Neuronal stem cell (in vitro differentiated cells): Measurements from ENCODE around the gene CMTM1.

Source experiments
- DNase-seq: peaks from one replicate; pipeline ENCODE4 v3.0.0-alpha.2; 2013; ENCODE audit warnings: low spot score
- H2AFZ ChIP-seq: one replicate; pipeline ENCODE4 v1.6.1; 2013; ENCODE audit warnings: mild to moderate bottlenecking, low read length, inconsistent platforms
- H2AK5ac ChIP-seq: 2 replicates; pipeline ENCODE4 v1.6.1; 2013; ENCODE audit warnings: low read depth, mild to moderate bottlenecking, inconsistent platforms, low read length, moderate library complexity, mixed read lengths
- H2BK120ac ChIP-seq: 2 replicates; pipeline ENCODE4 v1.6.1; 2013; ENCODE audit warnings: low read depth, mild to moderate bottlenecking, inconsistent platforms, low read length, moderate library complexity, mixed read lengths
- H2BK12ac ChIP-seq: one replicate; pipeline ENCODE4 v1.6.1; 2013; ENCODE audit warnings: low read length, inconsistent platforms
- H2BK15ac ChIP-seq: 2 replicates; pipeline ENCODE4 v1.6.1; 2013; ENCODE audit warnings: mild to moderate bottlenecking, low read length, inconsistent platforms, mixed read lengths
- H2BK5ac ChIP-seq: one replicate; pipeline ENCODE4 v1.6.1; 2013; ENCODE audit warnings: inconsistent platforms, mild to moderate bottlenecking, low read length, moderate library complexity
- H3K14ac ChIP-seq: one replicate; pipeline ENCODE4 v1.6.1; 2013; ENCODE audit warnings: low read length, inconsistent platforms
- H3K18ac ChIP-seq: 2 replicates; pipeline ENCODE4 v1.6.1; 2013; ENCODE audit warnings: low read length, inconsistent platforms
- H3K23ac ChIP-seq: 2 replicates; pipeline ENCODE4 v1.6.1; 2013; ENCODE audit warnings: low read depth, mild to moderate bottlenecking, mixed read lengths, low read length, inconsistent platforms; ENCODE audit not compliant: poor library complexity
- H3K27ac ChIP-seq: replicated peaks from 3 replicates; pipeline ENCODE4 v1.5.1; 2013; ENCODE audit warnings: low read length, inconsistent platforms
- H3K27me3 ChIP-seq, 3 experiments: 2 replicates each; pipeline ENCODE4 v1.6.1; 2013; ENCODE audit warnings: low read length in 3 of 3, mild to moderate bottlenecking in 2 of 3, inconsistent platforms in 1 of 3, low read depth in 1 of 3, mixed read lengths in 1 of 3, moderate library complexity in 1 of 3; ENCODE audit not compliant: control insufficient read depth in 3 of 3, insufficient read depth in 3 of 3
- H3K36me3 ChIP-seq, 2 donors: replicated peaks in 1 of 2; 2 replicates each; pipeline ENCODE4 v1.6.1; 2013; ENCODE audit warnings: low read length in 2 of 2; ENCODE audit not compliant: control insufficient read depth in 2 of 2, insufficient read depth in 2 of 2
- H3K4ac ChIP-seq: 2 replicates; pipeline ENCODE4 v1.6.1; 2013; ENCODE audit warnings: inconsistent platforms, mild to moderate bottlenecking, low read length, moderate library complexity
- H3K4me1 ChIP-seq, 2 donors: 1 replicate in 1 of 2; 2 replicates in 1 of 2; pipeline ENCODE4 v1.6.1; 2013; ENCODE audit warnings: low read length in 2 of 2, low read depth in 1 of 2; ENCODE audit not compliant: control insufficient read depth in 2 of 2, insufficient read depth in 1 of 2
- H3K4me2 ChIP-seq: one replicate; pipeline ENCODE4 v1.6.1; 2013; ENCODE audit warnings: mild to moderate bottlenecking, low read length, inconsistent platforms; ENCODE audit not compliant: insufficient read depth, poor library complexity, severe bottlenecking
- H3K4me3 ChIP-seq, 2 donors: 2 replicates each; pipeline ENCODE4 v1.5.1; 2013; ENCODE audit warnings: low read length in 2 of 2, mild to moderate bottlenecking in 2 of 2, inconsistent platforms in 1 of 2, moderate library complexity in 1 of 2
- H3K79me1 ChIP-seq: one replicate; pipeline ENCODE4 v1.6.1; 2013; ENCODE audit warnings: low read depth, mild to moderate bottlenecking, inconsistent platforms, low read length, moderate library complexity
- H3K9ac ChIP-seq: one replicate; pipeline ENCODE4 v1.6.1; 2013; ENCODE audit warnings: mild to moderate bottlenecking, low read depth, low read length, inconsistent platforms; ENCODE audit not compliant: poor library complexity
- H3K9me3 ChIP-seq, 2 donors: replicated peaks in 1 of 2; 2 replicates each; pipeline versions ENCODE3 to v1.6.1; 2013; ENCODE audit warnings: low read length in 2 of 2, mild to moderate bottlenecking in 2 of 2, inconsistent platforms in 1 of 2, low read depth in 1 of 2, mixed read lengths in 1 of 2, moderate library complexity in 1 of 2; ENCODE audit not compliant: control insufficient read depth in 2 of 2, insufficient read depth in 1 of 2
- H4K8ac ChIP-seq: one replicate; pipeline ENCODE4 v1.6.1; 2013; ENCODE audit warnings: low read depth, mild to moderate bottlenecking, inconsistent platforms, low read length, moderate library complexity
- H4K91ac ChIP-seq: one replicate; pipeline ENCODE4 v1.6.1; 2013; ENCODE audit warnings: low read length, low read depth, mild to moderate bottlenecking, inconsistent platforms; ENCODE audit not compliant: poor library complexity
- WGBS, 2 donors: extraction: QIAGEN DNeasy Blood & Tissue Kit; methylation state at CpG; one replicate each; pipeline ENCODE4 v1.1.7; 2013; ENCODE audit warnings: missing lambda C conversion rate in 2 of 2, mixed read lengths in 1 of 2; ENCODE audit not compliant: insufficient read length in 2 of 2, insufficient replicate concordance in 1 of 2; ENCODE audit errors: extremely low coverage in 2 of 2; 5-methylcytosine and 5-hydroxymethylcytosine counted together

The CMTM1 gene

DNA sequence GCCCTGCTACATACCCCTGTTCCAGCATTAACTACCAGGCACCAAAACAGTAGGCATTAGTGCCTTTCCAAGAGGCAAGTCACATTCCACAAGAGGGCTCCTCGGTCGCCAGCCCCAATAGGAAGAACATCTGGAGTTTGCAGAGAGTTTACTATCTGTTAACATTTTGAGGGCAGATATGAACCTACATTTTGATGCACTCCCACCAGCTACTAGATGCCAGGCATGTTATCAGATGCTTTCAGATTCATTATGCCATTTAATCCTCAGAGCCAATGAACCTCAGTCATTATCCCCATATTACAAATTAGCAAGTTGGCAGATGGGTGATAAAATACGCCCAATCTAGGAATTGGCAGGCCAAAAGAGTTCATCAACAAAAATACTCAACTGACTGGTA lies 8.8 kb downstream of the CMTM1 start:
- DNase-seq = no peak
- Histone ChIP-seq H3K4ac (no peak overlapping the region), H3K27me3 (peaks cover 0 to 18% (median 14%) of the 10 kb centered on the region in 3 experiments)

DNA sequence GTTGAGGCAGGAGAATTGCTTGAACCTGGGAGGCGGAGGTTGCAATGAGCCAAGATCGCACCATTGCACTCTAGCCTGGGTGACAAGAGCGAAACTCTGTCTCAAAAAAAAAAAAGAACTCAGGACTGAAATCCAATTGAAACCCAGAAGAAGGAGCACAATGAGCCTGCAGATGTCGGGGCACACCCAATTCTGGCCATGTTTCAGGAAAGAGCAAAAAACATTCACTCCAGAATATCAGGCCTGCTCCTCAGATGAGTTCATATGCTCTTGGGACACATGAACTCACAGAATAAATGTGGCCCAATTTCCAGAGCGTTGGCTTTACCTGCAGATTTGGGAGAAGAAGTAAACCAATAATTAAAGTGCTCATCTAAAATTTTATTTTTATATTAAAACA lies 10.1 kb downstream of the CMTM1 start:
- WGBS, 2 donors = no CpG with 5 or more reads among the region's 5 CpGs
- no peak overlapping the region for H3K14ac ChIP-seq

More for the DNA sequence above, 8.8 kb downstream of the CMTM1 start:
- no peak overlapping the region for H3K4me2 ChIP-seq
- no peak overlapping the region for H2BK12ac ChIP-seq
- H3K27ac ChIP-seq = no peak overlapping the region
- H2BK15ac ChIP-seq = no peak overlapping the region
- no peak overlapping the region for H4K91ac ChIP-seq
- H3K4me3 ChIP-seq = no peak overlapping the region
- peaks cover 0 to under 1% of the 10 kb centered on the region in 2 donors for H3K4me1 ChIP-seq
- no peaks in the 10 kb centered on the region for H3K9me3 ChIP-seq
- no peaks in the 10 kb centered on the region for H3K79me1 ChIP-seq
- H3K36me3 ChIP-seq = no peaks in the 10 kb centered on the region
- H2AFZ ChIP-seq = no peak overlapping the region
- H3K18ac ChIP-seq = no peak overlapping the region
- H3K9ac ChIP-seq = no peak overlapping the region
- H3K23ac ChIP-seq = no peak overlapping the region
- no peak overlapping the region for H4K8ac ChIP-seq
- no peak overlapping the region for H2BK120ac ChIP-seq
- no CpG with 5 or more reads among the region's 3 CpGs for WGBS, 2 donors
- no peak overlapping the region for H2BK5ac ChIP-seq
- H2AK5ac ChIP-seq = no peak overlapping the region
- H3K14ac ChIP-seq = no peak overlapping the region

DNA sequence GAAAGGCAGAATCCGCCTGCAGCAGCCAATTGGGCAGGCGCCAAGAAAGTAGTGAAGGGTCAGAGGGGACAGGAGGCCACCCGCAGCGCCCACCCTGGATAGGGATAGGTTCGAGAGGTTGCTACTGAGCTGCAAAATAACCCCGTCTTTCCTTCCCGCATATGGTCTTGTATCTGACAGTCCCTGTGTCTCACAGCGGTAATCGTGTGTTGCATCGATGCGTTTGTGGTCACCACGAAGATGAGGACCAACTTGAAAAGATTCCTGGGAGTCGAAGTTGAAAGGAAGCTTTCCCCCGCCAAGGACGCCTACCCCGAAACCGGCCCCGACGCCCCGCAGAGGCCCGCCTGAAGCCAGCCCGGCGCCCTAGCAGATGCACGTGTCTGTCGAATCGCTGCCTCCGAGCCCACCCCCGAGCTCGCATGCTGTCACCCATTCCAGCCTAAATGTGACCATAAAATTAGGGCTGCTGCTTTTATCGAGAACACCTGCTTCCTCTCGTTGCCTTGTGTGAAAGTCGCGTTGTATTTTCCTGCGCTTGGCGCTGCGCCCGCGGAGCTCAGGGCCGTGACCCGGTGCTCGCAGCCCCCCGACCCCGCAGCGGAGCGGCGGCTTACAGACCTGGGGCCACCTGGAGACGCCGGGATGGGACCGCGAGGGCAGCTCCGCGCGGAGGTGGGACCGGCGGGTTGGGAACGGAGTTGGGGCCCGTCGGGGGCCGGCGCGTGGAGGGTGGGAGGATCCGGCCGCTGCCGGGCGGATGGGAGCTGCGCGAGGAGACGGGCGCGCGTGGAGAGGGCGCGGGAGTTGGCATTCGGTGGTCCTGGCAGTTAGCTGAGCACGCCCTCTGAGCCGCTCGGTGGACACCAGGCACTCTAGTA lies 12.7 kb downstream of the CMTM1 start, which contains the start of gene CMTM2:
Gene CMTM2, plus strand, starts transcription at position 813 of the 881 bp plus-strand sequence. CDS start 145 bp downstream, outside the sequence.
- Histone ChIP-seq H3K23ac (no peak within 1 kb of the TSS), H3K4me3 (peak within 1 kb of the TSS in 1 of 2 donors; percentile 40), H4K91ac (no peak within 1 kb of the TSS), H3K9me3 (no peaks in the 10 kb centered on the region), H3K27me3 (peaks cover 0 to 18% (median 14%) of the 10 kb centered on the region in 3 experiments), H3K9ac (no peak within 1 kb of the TSS), H3K18ac (peak within 1 kb of the TSS; percentile 83), H2BK12ac (peak within 1 kb of the TSS; percentile 93), H2BK15ac (peak within 1 kb of the TSS; percentile 87), H3K27ac (no peak within 1 kb of the TSS), H3K4me2 (no peak within 1 kb of the TSS), H3K36me3 (no peaks in the 10 kb centered on the region), H4K8ac (no peak within 1 kb of the TSS), H3K79me1 (no peaks in the 10 kb centered on the region), H3K14ac (no peak within 1 kb of the TSS), H2BK120ac (no peak within 1 kb of the TSS), H2AFZ (peak within 1 kb of the TSS; percentile 42), H3K4ac (no peak within 1 kb of the TSS), H2AK5ac (peak within 1 kb of the TSS; percentile 85), H2BK5ac (no peak within 1 kb of the TSS), H3K4me1 (peaks cover 13% of the 10 kb centered on the region in 2 donors)
- WGBS, 2 donors = no CpG with 5 or more reads among the region's 77 CpGs
- DNase-seq = no peak

More for the DNA sequence above, 10.1 kb downstream of the CMTM1 start:
- Histone ChIP-seq H2AK5ac (no peak overlapping the region), H3K27ac (no peak overlapping the region), H3K4ac (no peak overlapping the region), H2BK120ac (no peak overlapping the region), H2BK15ac (no peak overlapping the region), H2BK5ac (no peak overlapping the region), H3K27me3 (peaks cover 0 to 18% (median 14%) of the 10 kb centered on the region in 3 experiments), H3K9me3 (no peaks in the 10 kb centered on the region), H3K23ac (no peak overlapping the region), H3K4me1 (peaks cover 8 to 10% of the 10 kb centered on the region in 2 donors), H3K79me1 (no peaks in the 10 kb centered on the region), H4K91ac (no peak overlapping the region), H4K8ac (no peak overlapping the region), H3K4me3 (no peak overlapping the region), H3K18ac (no peak overlapping the region), H3K36me3 (no peaks in the 10 kb centered on the region), H2AFZ (no peak overlapping the region), H3K9ac (no peak overlapping the region), H3K4me2 (no peak overlapping the region), H2BK12ac (no peak overlapping the region)
- no peak for DNase-seq

- peaks cover 0 to 18% (median 12%) of the 10 kb centered on the region in 3 experiments for H3K27me3 ChIP-seq
- H3K4me3 ChIP-seq = no peak overlapping the region
- no peaks in the 10 kb centered on the region for H3K79me1 ChIP-seq
- no peak overlapping the region for H3K4ac ChIP-seq
- H2BK5ac ChIP-seq = no peak overlapping the region
- H4K8ac ChIP-seq = no peak overlapping the region
- H2AFZ ChIP-seq = peak overlapping the region; percentile 62
- H2BK12ac ChIP-seq = no peak overlapping the region
- H2BK15ac ChIP-seq = no peak overlapping the region
- no peak overlapping the region for H3K23ac ChIP-seq
- H3K14ac ChIP-seq = no peak overlapping the region
- H4K91ac ChIP-seq = no peak overlapping the region
- H3K9me3 ChIP-seq = no peaks in the 10 kb centered on the region
- no peak overlapping the region for H2BK120ac ChIP-seq
- H3K9ac ChIP-seq = no peak overlapping the region
- no peak overlapping the region for H3K27ac ChIP-seq
- no CpG with 5 or more reads among the region's 4 CpGs for WGBS, 2 donors
- peaks cover 13% of the 10 kb centered on the region in 2 donors for H3K4me1 ChIP-seq
- DNase-seq = peak; percentile 15
- H2AK5ac ChIP-seq = no peak overlapping the region
- H3K36me3 ChIP-seq = no peaks in the 10 kb centered on the region
- no peak overlapping the region for H3K18ac ChIP-seq
- no peak overlapping the region for H3K4me2 ChIP-seq
Observed at GRCh38 chr16:66580605-66581209, 14.5 kb downstream of the CMTM1 start.
